Measurements from ENCODE around the gene MS4A1.

GRCh38 chr11:60511393-60511792, 55.7 kb downstream of the MS4A1 start:
- TF ChIP-seq, protein P1, sequence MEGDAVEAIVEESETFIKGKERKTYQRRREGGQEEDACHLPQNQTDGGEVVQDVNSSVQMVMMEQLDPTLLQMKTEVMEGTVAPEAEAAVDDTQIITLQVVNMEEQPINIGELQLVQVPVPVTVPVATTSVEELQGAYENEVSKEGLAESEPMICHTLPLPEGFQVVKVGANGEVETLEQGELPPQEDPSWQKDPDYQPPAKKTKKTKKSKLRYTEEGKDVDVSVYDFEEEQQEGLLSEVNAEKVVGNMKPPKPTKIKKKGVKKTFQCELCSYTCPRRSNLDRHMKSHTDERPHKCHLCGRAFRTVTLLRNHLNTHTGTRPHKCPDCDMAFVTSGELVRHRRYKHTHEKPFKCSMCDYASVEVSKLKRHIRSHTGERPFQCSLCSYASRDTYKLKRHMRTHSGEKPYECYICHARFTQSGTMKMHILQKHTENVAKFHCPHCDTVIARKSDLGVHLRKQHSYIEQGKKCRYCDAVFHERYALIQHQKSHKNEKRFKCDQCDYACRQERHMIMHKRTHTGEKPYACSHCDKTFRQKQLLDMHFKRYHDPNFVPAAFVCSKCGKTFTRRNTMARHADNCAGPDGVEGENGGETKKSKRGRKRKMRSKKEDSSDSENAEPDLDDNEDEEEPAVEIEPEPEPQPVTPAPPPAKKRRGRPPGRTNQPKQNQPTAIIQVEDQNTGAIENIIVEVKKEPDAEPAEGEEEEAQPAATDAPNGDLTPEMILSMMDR (conservative IDR thresholded peaks at IDR 0.05; ENCODE audit: low read length), result no peak
- TF ChIP-seq EZH2phosphoT487 (IDR thresholded peaks at IDR 0.05; ENCODE audit: borderline replicate concordance), result no peak

All from Loucy (cell line).